ENCODE results near the gene GRIA1. TPM values are rescaled to one million over a fixed set of nuclear protein-coding genes. Genes with fewer than 3 reads are reported as not detected.

GRIA1 gene
- total and polyA plus RNA-seq, 10 of the 15 experiments (the other 5 are each of a cell fraction or from before 2014, with no cell fraction given) = 0.04 to 0.18 (median 0.04) TPM; not detected in 7

DNA sequence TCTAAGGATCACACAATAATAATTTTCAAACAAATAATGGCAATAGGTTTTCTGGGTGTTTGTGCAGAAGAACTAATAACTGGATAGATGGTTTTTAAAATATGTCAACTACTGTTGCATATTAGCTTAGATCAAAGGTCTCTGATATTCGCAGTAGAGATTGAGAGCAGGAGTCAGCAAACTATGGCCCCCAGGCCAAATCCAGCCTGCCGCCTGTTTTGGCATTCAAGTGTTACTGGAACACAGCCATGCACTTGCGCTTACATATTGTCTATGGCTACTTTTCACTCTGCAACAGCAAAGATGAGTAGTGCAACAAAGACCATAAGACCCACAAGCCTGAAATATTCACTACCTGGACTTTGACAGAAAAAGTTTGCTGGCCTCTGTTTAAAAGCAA lies 260.8 kb downstream of the GRIA1 start:
- in situ Hi-C loops (cut with MboI) = no loop called here
- DNase-seq (ENCODE audit: low read depth, low spot score) (no peak), FAIRE-seq (no peak), ATAC-seq (no peak)
- ChIA-PET SMC1A (ENCODE audit: uncharacterized antibody, unreplicated experiment) (no interaction called here), POLR2A (no interaction called here), RAD21 (ENCODE audit: unreplicated experiment) (no interaction called here), CTCF (no interaction called here)
- TF ChIP-seq ZBTB33 (IDR thresholded peaks at IDR 0.05) = no peak
- TF ChIP-seq TBL1XR1 (IDR thresholded peaks at IDR 0.05; ENCODE audit: low read depth, low read length) = no peak
- TF ChIP-seq NR2C2 (IDR thresholded peaks at IDR 0.05; ENCODE audit: borderline replicate concordance, control insufficient read depth, insufficient read length, low read depth) = no peak
- TF ChIP-seq TAF1 (IDR thresholded peaks at IDR 0.05; ENCODE audit: borderline replicate concordance, low read depth, low read length) = no peak
- TF ChIP-seq PAX8 (IDR thresholded peaks at IDR 0.05) = no peak
- no peak for TF ChIP-seq TCF3 (IDR thresholded peaks at IDR 0.05; ENCODE audit: borderline replicate concordance, insufficient read depth, low read depth, low read length)
- no peaks in the 10 kb centered on the region for H3K9me3 ChIP-seq (replicated peaks; ENCODE audit: control insufficient read depth, insufficient read depth, low read length)
- H3K79me2 ChIP-seq (ENCODE audit: control insufficient read depth, insufficient read depth, low read length) = no peaks in the 10 kb centered on the region
- no peak overlapping the region for H3K9ac ChIP-seq (ENCODE audit: control insufficient read depth, insufficient read depth, low read length)
- intact Hi-C loops (cut with micrococcal nuclease; ENCODE audit: unreplicated experiment) = no loop called here
- 59% methylated on average over 3 of the region's 3 CpGs for WGBS (ENCODE audit: insufficient coverage, insufficient replicate concordance, low lambda C conversion rate, missing lambda C conversion rate)
- no peaks in the 10 kb centered on the region for H3K4me1 ChIP-seq (ENCODE audit: control insufficient read depth, insufficient read depth, low read length)
- no peaks in the 10 kb centered on the region for H3K36me3 ChIP-seq (ENCODE audit: control insufficient read depth in 2 of 2, insufficient read depth in 2 of 2, low read length in 1 of 2)
- H3K27me3 ChIP-seq (replicated peaks in 1 of 2; ENCODE audit: control insufficient read depth in 2 of 2, insufficient read depth in 2 of 2, low read length in 1 of 2) = no peaks in the 10 kb centered on the region
- no peak overlapping the region for H3K4me2 ChIP-seq (ENCODE audit: control insufficient read depth, insufficient read depth)
- BruUV-seq (replicated peaks) = no TSS peak
- no peak overlapping the region for H2AFZ ChIP-seq (ENCODE audit: control insufficient read depth, low read depth, low read length)
- H4K20me1 ChIP-seq (ENCODE audit: control insufficient read depth, insufficient read depth) = no peaks in the 10 kb centered on the region
- no peak overlapping the region for H3K4me3 ChIP-seq
- H3K27ac ChIP-seq (ENCODE audit: control insufficient read depth, insufficient read depth) = no peak overlapping the region

DNA sequence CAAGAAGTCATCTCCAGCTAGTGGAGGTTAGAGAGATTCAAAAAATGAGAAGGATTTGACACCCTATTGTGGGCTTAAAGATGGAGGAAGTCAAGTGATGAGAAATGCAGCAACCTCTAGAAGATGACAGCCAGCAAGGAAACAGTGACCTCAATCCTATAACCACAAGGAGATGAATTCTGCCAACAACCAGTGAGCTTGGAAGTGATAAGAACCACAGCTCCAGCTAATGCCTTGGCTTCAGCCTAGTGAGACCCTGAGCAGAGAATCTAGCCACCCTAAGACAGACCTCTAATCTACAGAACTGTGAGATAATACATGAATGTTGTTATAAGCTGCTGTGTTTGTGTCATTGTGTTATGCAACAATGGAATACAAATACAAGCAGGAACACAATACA lies 262.4 kb downstream of the GRIA1 start:
- TF ChIP-seq DPF2 (IDR thresholded peaks at IDR 0.05) (no peak), NRF1 (conservative IDR thresholded peaks at IDR 0.05; ENCODE audit: low read depth, low read length) (no peak), IRF4 (IDR thresholded peaks at IDR 0.05; ENCODE audit: low read depth, low read length) (no peak), CHD4 (IDR thresholded peaks at IDR 0.05) (no peak), ETV6 (conservative IDR thresholded peaks at IDR 0.05 in 1 of 2, IDR thresholded peaks at IDR 0.05 in 1 of 2; ENCODE audit: borderline replicate concordance in 1 of 2, low read depth in 1 of 2) (no peak), MEF2A (IDR thresholded peaks at IDR 0.05; ENCODE audit: insufficient read depth, low read depth, low read length) (no peak), MTA2 (IDR thresholded peaks at IDR 0.05; ENCODE audit: low read depth) (no peak), CREM (IDR thresholded peaks at IDR 0.05; ENCODE audit: low read depth) (no peak), FOS (IDR thresholded peaks at IDR 0.05; ENCODE audit: borderline replicate concordance, extremely low read depth, insufficient read length) (no peak)
- TF ChIP-seq, protein P1, sequence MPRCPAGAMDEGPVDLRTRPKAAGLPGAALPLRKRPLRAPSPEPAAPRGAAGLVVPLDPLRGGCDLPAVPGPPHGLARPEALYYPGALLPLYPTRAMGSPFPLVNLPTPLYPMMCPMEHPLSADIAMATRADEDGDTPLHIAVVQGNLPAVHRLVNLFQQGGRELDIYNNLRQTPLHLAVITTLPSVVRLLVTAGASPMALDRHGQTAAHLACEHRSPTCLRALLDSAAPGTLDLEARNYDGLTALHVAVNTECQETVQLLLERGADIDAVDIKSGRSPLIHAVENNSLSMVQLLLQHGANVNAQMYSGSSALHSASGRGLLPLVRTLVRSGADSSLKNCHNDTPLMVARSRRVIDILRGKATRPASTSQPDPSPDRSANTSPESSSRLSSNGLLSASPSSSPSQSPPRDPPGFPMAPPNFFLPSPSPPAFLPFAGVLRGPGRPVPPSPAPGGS (IDR thresholded peaks at IDR 0.05; ENCODE audit: borderline replicate concordance, insufficient read depth, low read depth, low read length, poor library complexity, severe bottlenecking) = no peak
- no peak overlapping the region for H2AFZ ChIP-seq (ENCODE audit: control insufficient read depth, low read depth, low read length)
- H3K9ac ChIP-seq (ENCODE audit: control insufficient read depth, insufficient read depth, low read length) = no peak overlapping the region
- no peak for ATAC-seq
- intact Hi-C loops (cut with micrococcal nuclease; ENCODE audit: unreplicated experiment) = no loop called here
- no peaks in the 10 kb centered on the region for H3K4me1 ChIP-seq (ENCODE audit: control insufficient read depth, insufficient read depth, low read length)
- ChIA-PET CTCF (no interaction called here), SMC1A (ENCODE audit: uncharacterized antibody, unreplicated experiment) (no interaction called here), POLR2A (no interaction called here), RAD21 (ENCODE audit: unreplicated experiment) (no interaction called here)
- FAIRE-seq = no peak
- no peak for DNase-seq (ENCODE audit: low read depth, low spot score)
- no peaks in the 10 kb centered on the region for H3K36me3 ChIP-seq (ENCODE audit: control insufficient read depth in 2 of 2, insufficient read depth in 2 of 2, low read length in 1 of 2)
- no peak overlapping the region for H3K4me2 ChIP-seq (ENCODE audit: control insufficient read depth, insufficient read depth)
- H3K9me3 ChIP-seq (replicated peaks; ENCODE audit: control insufficient read depth, insufficient read depth, low read length) = no peaks in the 10 kb centered on the region
- no peak overlapping the region for H3K27ac ChIP-seq (ENCODE audit: control insufficient read depth, insufficient read depth)
- no peaks in the 10 kb centered on the region for H3K27me3 ChIP-seq (replicated peaks in 1 of 2; ENCODE audit: control insufficient read depth in 2 of 2, insufficient read depth in 2 of 2, low read length in 1 of 2)
- no peaks in the 10 kb centered on the region for H3K79me2 ChIP-seq (ENCODE audit: control insufficient read depth, insufficient read depth, low read length)
- no TSS peak for BruUV-seq (replicated peaks)
- in situ Hi-C loops (cut with MboI) = no loop called here
- H4K20me1 ChIP-seq (ENCODE audit: control insufficient read depth, insufficient read depth) = no peaks in the 10 kb centered on the region
- no peak overlapping the region for H3K4me3 ChIP-seq

All from GM12878 (cell line).